ENCODE results near the gene RNF225. TPM values are rescaled to one million over a fixed set of nuclear protein-coding genes. Genes with fewer than 3 reads are reported as not detected.

RNF225 gene
- total and polyA plus RNA-seq, 9 of the 15 experiments (the other 6 are each of a cell fraction or from before 2014, with no cell fraction given) = 0.33 TPM; not detected in 8

- TF ChIP-seq L3MBTL2 (IDR thresholded peaks at IDR 0.05) (peak; percentile 48), CBX3 (IDR thresholded peaks at IDR 0.05; ENCODE audit: borderline replicate concordance in 1 of 2, low read length in 2 of 2) (peak in 1 of 2 experiments; percentile 9; a peak in 1 of 3 replicates), TSC22D4 (tag; IDR thresholded peaks at IDR 0.05) (no peak), E4F1 (CRISPR knock-in tag; IDR thresholded peaks at IDR 0.05; ENCODE audit: borderline replicate concordance) (peak; percentile 90), HSF4 (CRISPR knock-in tag; IDR thresholded peaks at IDR 0.05; ENCODE audit: borderline replicate concordance) (no peak), CHCHD3 (CRISPR knock-in tag; IDR thresholded peaks at IDR 0.05) (no peak), ZNF609 (CRISPR knock-in tag; IDR thresholded peaks at IDR 0.05; ENCODE audit: borderline replicate concordance) (no peak; the same call in 1 of the 2 replicates), RBM39 (optimal IDR thresholded peaks at IDR 0.05; ENCODE audit: low read depth, low read length) (no peak), GTF2B (IDR thresholded peaks at IDR 0.05; ENCODE audit: extremely low read depth, insufficient read length) (no peak), FOXK2 (conservative IDR thresholded peaks at IDR 0.05 in 1 of 2, IDR thresholded peaks at IDR 0.05 in 1 of 2; ENCODE audit: low read depth in 2 of 2) (no peak), GATAD2A (IDR thresholded peaks at IDR 0.05) (peak; percentile 23; the same call in 1 of the 2 replicates), MYNN (IDR thresholded peaks at IDR 0.05) (peak; percentile 60), MYNN (CRISPR knock-in tag; IDR thresholded peaks at IDR 0.05) (no peak), SNIP1 (IDR thresholded peaks at IDR 0.05; ENCODE audit: low read depth) (peak; percentile 74; the same call in 1 of the 2 replicates), ZHX1 (conservative IDR thresholded peaks at IDR 0.05; ENCODE audit: low read length) (no peak), E2F3 (CRISPR knock-in tag; IDR thresholded peaks at IDR 0.05) (no peak)
Measured at GRCh38 chr19:58408152-58409009, 12.9 kb downstream of the RNF225 start, which contains the start of gene ZNF584 (continued).
